IMR-90 (cell line): ENCODE results near the gene HCK. TPM values are rescaled to one million over a fixed set of nuclear protein-coding genes. Genes with fewer than 3 reads are reported as not detected.

Experiments used
- ATAC-seq: fragments of 200-7000 bp; cut with Tn5 transposase; 2 replicates; pipeline ENCODE4 v1.9.1; 2020; ENCODE audit warnings: low read depth, mild to moderate bottlenecking, moderate library complexity
- BruUV-seq: library from RNA; stranded (reverse); fragments of 400-500 nt; replicated peaks from 2 replicates; lab custom pipeline; 2021; lab: Mats Ljungman, UMichigan
- CTCF ChIA-PET: fragments of 300-600 bp; formaldehyde crosslinking; extraction: SDS; loops from one replicate; lab custom pipeline; 2021; ENCODE audit warnings: antibody characterized with exemption; lab: Yijun Ruan, JAX
- POLR2A ChIA-PET: fragments of 300-600 bp; sonication (Branson Sonifier 250); formaldehyde crosslinking; loops from one replicate; lab custom pipeline; 2022; ENCODE audit warnings: antibody characterized with exemption; ENCODE audit not compliant: unreplicated experiment; lab: Charles Lee
- DNase-seq: peaks from one replicate; pipeline ENCODE4 v3.0.0; 2013
- H2AFZ ChIP-seq: replicated peaks from 2 replicates; pipeline ENCODE3; 2013; ENCODE audit warnings: low read length, mild to moderate bottlenecking; ENCODE audit not compliant: poor library complexity
- H2AK5ac ChIP-seq: 2 replicates; pipeline ENCODE4 v1.6.1; 2013; ENCODE audit warnings: low read depth, low read length, inconsistent platforms
- H2AK9ac ChIP-seq: replicated peaks from 2 replicates; pipeline ENCODE3; 2013; ENCODE audit warnings: mild to moderate bottlenecking, low read depth, low read length, moderate library complexity; ENCODE audit not compliant: poor library complexity
- H2BK120ac ChIP-seq: 2 replicates; pipeline ENCODE4 v1.6.1; 2013; ENCODE audit warnings: low read depth, low read length, inconsistent platforms
- H2BK15ac ChIP-seq: 3 replicates; pipeline ENCODE4 v1.6.1; 2013; ENCODE audit warnings: low read depth, low read length, inconsistent platforms
- H2BK20ac ChIP-seq: 2 replicates; pipeline ENCODE4 v1.6.1; 2013; ENCODE audit warnings: low read depth, mild to moderate bottlenecking, inconsistent platforms, low read length, moderate library complexity
- H2BK5ac ChIP-seq: 2 replicates; pipeline ENCODE4 v1.6.1; 2013; ENCODE audit warnings: mild to moderate bottlenecking, low read depth, low read length, inconsistent platforms; ENCODE audit not compliant: poor library complexity, severe bottlenecking
- H3K14ac ChIP-seq: replicated peaks from 2 replicates; pipeline ENCODE4 v1.6.1; 2013; ENCODE audit warnings: low read depth, low read length, inconsistent platforms
- H3K18ac ChIP-seq: 2 replicates; pipeline ENCODE4 v1.6.1; 2013; ENCODE audit warnings: low read depth, low read length, control low read depth
- H3K23ac ChIP-seq: 2 replicates; pipeline ENCODE4 v1.6.1; 2013; ENCODE audit warnings: low read depth, low read length, inconsistent platforms
- H3K27ac ChIP-seq: 2 replicates; pipeline ENCODE4 v1.5.1; 2013; ENCODE audit warnings: mild to moderate bottlenecking, control low read depth, low read length; ENCODE audit not compliant: insufficient read depth
- H3K27me3 ChIP-seq: 2 replicates; pipeline ENCODE4 v1.6.1; 2013; ENCODE audit warnings: low read length; ENCODE audit not compliant: control insufficient read depth, insufficient read depth
- H3K36me3 ChIP-seq: 2 replicates; pipeline ENCODE4 v1.6.1; 2013; ENCODE audit warnings: low read length, mixed read lengths; ENCODE audit not compliant: control insufficient read depth, insufficient read depth
- H3K4ac ChIP-seq: 2 replicates; pipeline ENCODE4 v1.6.1; 2013; ENCODE audit warnings: low read depth, low read length, inconsistent platforms
- H3K4me1 ChIP-seq: 2 replicates; pipeline ENCODE4 v1.6.1; 2013; ENCODE audit warnings: low read length, mixed read lengths; ENCODE audit not compliant: control insufficient read depth, insufficient read depth
- H3K4me2 ChIP-seq: 2 replicates; pipeline ENCODE4 v1.6.1; 2013; ENCODE audit warnings: low read depth, mild to moderate bottlenecking, control low read depth, low read length, moderate library complexity
- H3K4me3 ChIP-seq: 2 replicates; pipeline ENCODE4 v1.5.1; 2013; ENCODE audit warnings: low read depth, mild to moderate bottlenecking, control low read depth, low read length, moderate library complexity; ENCODE audit not compliant: insufficient read depth
- H3K56ac ChIP-seq: 2 replicates; pipeline ENCODE4 v1.6.1; 2013; ENCODE audit warnings: low read length, inconsistent platforms; ENCODE audit not compliant: insufficient read depth; ENCODE audit errors: extremely low read depth
- H3K79me1 ChIP-seq, 2 experiments: 2 replicates each; pipeline ENCODE4 v1.6.1; 2013; ENCODE audit warnings: low read length in 2 of 2, inconsistent platforms in 1 of 2, low read depth in 1 of 2
- H3K9ac ChIP-seq: 2 replicates; pipeline ENCODE4 v1.6.1; 2013; ENCODE audit warnings: low read depth, low read length, control low read depth
- H3K9me1 ChIP-seq: 2 replicates; pipeline ENCODE4 v1.6.1; 2013; ENCODE audit warnings: low read length, inconsistent platforms; ENCODE audit not compliant: insufficient read depth
- H3K9me3 ChIP-seq: 2 replicates; pipeline ENCODE4 v1.6.1; 2013; ENCODE audit warnings: low read length; ENCODE audit not compliant: control insufficient read depth, insufficient read depth
- H4K20me1 ChIP-seq: 2 replicates; pipeline ENCODE4 v1.6.1; 2013; ENCODE audit warnings: low read length, inconsistent platforms; ENCODE audit not compliant: insufficient read depth
- H4K5ac ChIP-seq: 2 replicates; pipeline ENCODE4 v1.6.1; 2013; ENCODE audit warnings: mild to moderate bottlenecking, low read depth, low read length, control low read depth
- H4K8ac ChIP-seq, 2 experiments: 2 replicates each; pipeline ENCODE4 v1.6.1; 2013; ENCODE audit warnings: low read depth in 2 of 2, low read length in 2 of 2, control low read depth in 1 of 2, inconsistent platforms in 1 of 2
- H4K91ac ChIP-seq: 2 replicates; pipeline ENCODE4 v1.6.1; 2013; ENCODE audit warnings: low read depth, low read length, inconsistent platforms; ENCODE audit not compliant: insufficient read depth
- CEBPB ChIP-seq: IDR thresholded peaks from 2 replicates; pipeline ENCODE4 v1.6.1; 2012; ENCODE audit warnings: low read depth, low read length, improper control_type of control experiment
- POLR2A ChIP-seq: IDR thresholded peaks from 2 replicates; pipeline ENCODE4 v1.6.1; 2012; ENCODE audit warnings: mild to moderate bottlenecking, low read depth, low read length
- RAD21 ChIP-seq: IDR thresholded peaks from 2 replicates; pipeline ENCODE4 v1.6.1; 2012; ENCODE audit warnings: low read length, improper control_type of control experiment
- RCOR1 ChIP-seq: IDR thresholded peaks from 2 replicates; pipeline ENCODE4 v1.6.1; 2012; ENCODE audit warnings: mild to moderate bottlenecking, low read length, improper control_type of control experiment; ENCODE audit not compliant: insufficient replicate concordance
- WGBS, 2 experiments: methylation state at CpG; one replicate each; pipeline versions ENCODE4 v1.1.5 to v1.1.7; 2013; ENCODE audit warnings: missing lambda C conversion rate in 2 of 2; ENCODE audit not compliant: insufficient read length in 1 of 2; ENCODE audit errors: extremely low coverage in 2 of 2; 5-methylcytosine and 5-hydroxymethylcytosine counted together
- dilution Hi-C: fragments of 300-500 bp; cut with HindIII; formaldehyde crosslinking; loops from one replicate; pipeline ENCODE4 v1.14.3; 2018; ENCODE audit warnings: low sequenced_read_pairs; ENCODE audit not compliant: unreplicated experiment
- in situ Hi-C: fragments of 300-500 bp; cut with MboI; formaldehyde crosslinking; loops from 3 replicates; pipeline ENCODE4 v1.14.3; 2019; ENCODE audit warnings: low sequenced_read_pairs, inconsistent platforms, mixed read lengths
- intact Hi-C: fragments of 100-400 bp; cut with micrococcal nuclease; formaldehyde crosslinking; loops from 2 replicates; pipeline ENCODE4 v1.10.0; 2022
- polyA plus RNA-seq, 3 experiments: library from polyadenylated mRNA; depleted of rRNA; stranded (reverse); fragments of >200 nt; gene quantifications; 2 replicates each; pipeline ENCODE4 v1.2.3, GENCODE V29; 2012; ENCODE audit warnings: low replicate concordance in 1 of 3
- total RNA-seq: library from RNA; depleted of rRNA; stranded (reverse); fragments of >200 nt; gene quantifications from 2 replicates; pipeline ENCODE4 v1.2.3, GENCODE V29; 2012

HCK gene
- total and polyA plus RNA-seq, 2 of the 4 experiments (the other 2 are of a cell fraction) = not detected

- H3K4me3 ChIP-seq = no peak overlapping the region
- no peak overlapping the region for H4K8ac ChIP-seq
- H3K27me3 ChIP-seq = no peaks in the 10 kb centered on the region
- no peak overlapping the region for H3K9ac ChIP-seq
- ChIA-PET CTCF (no interaction called here), POLR2A (no interaction called here)
- H2BK15ac ChIP-seq = no peak overlapping the region
- in situ Hi-C loops = no loop called here
- peaks cover 49% of the 10 kb centered on the region for H4K20me1 ChIP-seq
- no peak overlapping the region for H2BK120ac ChIP-seq
- no peak overlapping the region for H3K27ac ChIP-seq
- H2AFZ ChIP-seq = no peak overlapping the region
- peaks cover 6% of the 10 kb centered on the region; the same call in 1 of the 2 replicates for H3K9me1 ChIP-seq
- H3K4me1 ChIP-seq = no peaks in the 10 kb centered on the region
- H3K23ac ChIP-seq = no peak overlapping the region
- H3K4me2 ChIP-seq = no peak overlapping the region
- H3K14ac ChIP-seq = no peak overlapping the region
- H4K91ac ChIP-seq = no peak overlapping the region
- DNase-seq (no peak), ATAC-seq (no peak)
- no peaks in the 10 kb centered on the region for H3K36me3 ChIP-seq
- H2BK20ac ChIP-seq = no peak overlapping the region
- dilution Hi-C loops = no loop called here
- WGBS, 2 experiments = no CpG with 5 or more reads among the region's 4 CpGs
- H3K56ac ChIP-seq = no peak overlapping the region
- no peak overlapping the region for H2AK5ac ChIP-seq
- H2AK9ac ChIP-seq = no peak overlapping the region
- peaks cover 28 to 54% of the 10 kb centered on the region in 2 experiments for H3K79me1 ChIP-seq
- H4K5ac ChIP-seq = no peak overlapping the region
- no peak overlapping the region for H3K18ac ChIP-seq
- H3K4ac ChIP-seq = no peak overlapping the region
- H3K9me3 ChIP-seq = no peaks in the 10 kb centered on the region
- no peak for TF ChIP-seq RAD21
- no peak for TF ChIP-seq POLR2A
- no peak for TF ChIP-seq RCOR1
- no peak for TF ChIP-seq CEBPB
- no peak overlapping the region for H2BK5ac ChIP-seq
- BruUV-seq = no TSS peak
- intact Hi-C loops = no loop called here
Measured at GRCh38 chr20:32123088-32123487, 71.0 kb downstream of the HCK start.
